Central memory CD4-positive, alpha-beta T cell (primary cell): ENCODE measurements around the gene KDELR1.
A peak's percentile ranks its signal among the peaks of the same experiment; 100 is the strongest.

Experiments used
- DNase-seq: peaks from one replicate; pipeline ENCODE4 v3.0.0; 2022

Gene KDELR1

GRCh38 chr19:48341515-48342413, 49.6 kb downstream of the KDELR1 start:
- no peak for DNase-seq

GRCh38 chr19:48340995-48341394, 50.4 kb downstream of the KDELR1 start:
- no peak for DNase-seq

GRCh38 chr19:48338802-48339503, 52.4 kb downstream of the KDELR1 start:
- DNase-seq, result no peak

GRCh38 chr19:48338253-48338755, 53.0 kb downstream of the KDELR1 start:
- DNase-seq, result no peak

- DNase-seq, result peak; percentile 91
Measured at GRCh38 chr19:48333467-48334384, 57.6 kb downstream of the KDELR1 start.

- DNase-seq, result peak; percentile 99
Measured at GRCh38 chr19:48332662-48333466, 58.5 kb downstream of the KDELR1 start.
